ENCODE data around the gene HLA-E. TPM values are rescaled to one million over a fixed set of nuclear protein-coding genes. Genes with fewer than 3 reads are reported as not detected.
A peak's percentile ranks its signal among the peaks of the same experiment; 100 is the strongest.
"Not testable (repeated sequence)": the region's sequence is repeated elsewhere in the genome, so short reads cannot be mapped to it uniquely, and the experiment has no call there.

Gene HLA-E
- total RNA-seq, 1 donor from 2014 or later = 601 TPM

DNA sequence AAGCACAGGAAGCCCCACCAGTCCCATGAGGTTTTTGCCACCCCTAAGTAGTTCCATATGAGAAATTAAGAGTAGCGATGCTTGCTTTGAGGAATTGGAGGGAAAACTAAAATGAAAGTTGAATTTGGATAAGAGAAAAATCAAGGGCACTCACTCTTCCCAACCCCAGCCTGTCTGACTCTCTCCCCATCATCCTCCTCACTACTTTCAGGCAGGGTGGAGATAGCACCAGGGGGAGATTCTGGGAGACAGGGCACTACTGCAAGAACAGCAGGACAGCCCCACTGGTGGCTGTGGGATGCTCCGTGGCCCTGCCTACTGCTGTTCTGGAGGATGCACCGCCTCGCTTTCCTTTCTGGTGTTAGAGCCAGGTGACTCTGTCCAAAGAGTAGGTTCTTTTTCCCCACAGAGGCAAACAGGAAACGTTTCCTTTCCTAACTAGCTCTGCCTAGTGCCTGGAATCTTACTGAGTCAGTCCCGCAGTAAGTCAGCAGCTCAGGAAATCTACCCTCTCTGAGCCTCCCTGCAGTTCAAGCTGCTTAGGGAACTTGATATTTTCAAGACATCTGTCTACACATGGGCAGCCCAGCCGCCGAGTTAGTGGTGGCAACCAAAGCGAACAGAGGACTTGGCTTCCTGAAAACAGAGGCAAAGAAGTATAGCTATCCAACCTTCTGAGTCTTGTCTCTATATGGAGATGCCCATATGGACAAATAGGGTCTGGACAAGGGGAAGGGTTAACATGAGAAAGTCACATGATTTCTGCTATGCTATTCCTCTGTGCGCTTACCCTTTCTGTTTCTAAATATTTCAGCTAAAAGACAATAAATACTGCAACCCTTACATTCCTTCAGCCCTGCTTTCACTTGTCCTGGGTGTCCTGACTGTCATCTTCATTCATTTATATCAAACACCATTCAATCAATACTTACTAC is 11.4 kb downstream of the HLA-E start:
- no peak for DNase-seq (ENCODE audit: extremely low read depth, low read depth, low spot score)

DNA sequence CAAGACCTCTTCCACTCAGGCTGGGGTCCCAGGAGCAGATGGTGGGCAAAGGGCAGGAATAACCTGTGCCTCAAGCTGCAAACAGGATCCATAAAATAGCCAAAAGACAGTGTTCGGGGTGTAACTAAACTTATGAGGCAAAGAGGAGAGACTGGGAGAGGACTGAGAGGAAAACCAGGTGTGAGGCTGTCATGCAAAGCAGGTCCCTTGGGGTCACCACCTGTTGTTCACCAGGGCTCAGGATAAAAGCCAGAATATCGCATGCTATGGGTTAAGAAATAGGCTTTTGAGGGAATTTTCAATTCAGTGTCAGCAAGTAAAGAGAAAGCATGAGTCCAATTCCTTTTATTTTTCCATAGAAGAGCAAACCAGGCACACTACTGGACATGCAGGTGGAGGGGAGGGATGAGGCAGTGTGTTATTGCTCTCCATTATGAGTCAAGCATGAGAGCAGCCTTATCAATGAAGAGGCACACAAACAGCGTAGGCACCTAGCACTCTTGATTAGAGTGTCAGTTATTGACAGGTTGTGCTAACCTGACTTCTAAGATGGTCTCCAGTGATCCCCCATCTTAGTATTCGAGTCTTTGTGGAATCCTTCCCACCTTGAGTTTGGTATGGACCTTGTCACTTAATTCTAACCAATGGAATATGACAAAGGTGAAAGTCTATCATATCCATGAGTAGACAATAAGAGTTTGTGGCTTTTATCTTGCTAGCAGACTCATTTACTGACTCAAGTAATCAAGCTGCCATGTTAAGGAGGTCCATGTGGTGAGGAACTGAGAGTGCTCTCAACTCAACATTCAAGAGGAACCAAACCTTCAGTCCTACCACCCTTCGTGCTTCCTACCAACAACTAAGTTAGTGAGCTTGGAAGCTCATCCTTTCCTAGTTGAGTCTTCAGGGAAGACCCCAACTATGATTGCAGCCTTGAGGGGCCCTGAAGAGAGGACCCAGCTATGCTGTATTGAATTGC is 18.8 kb downstream of the HLA-E start:
- DNase-seq (ENCODE audit: extremely low read depth, low read depth, low spot score) = no peak

GRCh38 chr6:30508890-30509736 is 19.8 kb downstream of the HLA-E start:
- DNase-seq (ENCODE audit: extremely low read depth, low read depth, low spot score) = no peak

- DNase-seq (ENCODE audit: extremely low read depth, low read depth, low spot score) = no peak
Measured at GRCh38 chr6:30510419-30511168, 21.3 kb downstream of the HLA-E start.

GRCh38 chr6:30511169-30511546 is 21.8 kb downstream of the HLA-E start:
- no peak for DNase-seq (ENCODE audit: extremely low read depth, low read depth, low spot score)

- no peak for DNase-seq (ENCODE audit: extremely low read depth, low read depth, low spot score)
Measured at GRCh38 chr6:30513451-30513850, 24.1 kb downstream of the HLA-E start.

DNA sequence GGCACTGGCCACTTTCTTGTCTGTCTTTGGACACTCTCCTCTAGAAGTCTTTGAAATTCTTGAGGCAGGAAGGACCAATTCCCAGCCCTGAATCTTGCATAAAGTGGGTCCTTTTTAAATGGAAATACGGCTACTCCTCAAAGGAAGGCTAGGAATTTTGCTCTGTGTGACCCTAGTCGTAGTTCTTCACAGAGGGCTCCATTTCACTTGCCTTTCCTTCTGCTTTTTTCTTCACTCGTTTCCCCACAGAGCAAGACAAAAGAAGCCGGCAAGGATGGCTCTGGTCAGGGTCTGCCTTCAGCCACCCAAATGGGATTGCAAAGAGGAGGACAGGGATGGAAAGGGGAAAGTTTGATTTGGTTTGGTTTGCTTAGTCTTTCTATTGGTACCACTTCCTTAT is 25.8 kb downstream of the HLA-E start:
- DNase-seq (ENCODE audit: extremely low read depth, low read depth, low spot score) = no peak

DNA sequence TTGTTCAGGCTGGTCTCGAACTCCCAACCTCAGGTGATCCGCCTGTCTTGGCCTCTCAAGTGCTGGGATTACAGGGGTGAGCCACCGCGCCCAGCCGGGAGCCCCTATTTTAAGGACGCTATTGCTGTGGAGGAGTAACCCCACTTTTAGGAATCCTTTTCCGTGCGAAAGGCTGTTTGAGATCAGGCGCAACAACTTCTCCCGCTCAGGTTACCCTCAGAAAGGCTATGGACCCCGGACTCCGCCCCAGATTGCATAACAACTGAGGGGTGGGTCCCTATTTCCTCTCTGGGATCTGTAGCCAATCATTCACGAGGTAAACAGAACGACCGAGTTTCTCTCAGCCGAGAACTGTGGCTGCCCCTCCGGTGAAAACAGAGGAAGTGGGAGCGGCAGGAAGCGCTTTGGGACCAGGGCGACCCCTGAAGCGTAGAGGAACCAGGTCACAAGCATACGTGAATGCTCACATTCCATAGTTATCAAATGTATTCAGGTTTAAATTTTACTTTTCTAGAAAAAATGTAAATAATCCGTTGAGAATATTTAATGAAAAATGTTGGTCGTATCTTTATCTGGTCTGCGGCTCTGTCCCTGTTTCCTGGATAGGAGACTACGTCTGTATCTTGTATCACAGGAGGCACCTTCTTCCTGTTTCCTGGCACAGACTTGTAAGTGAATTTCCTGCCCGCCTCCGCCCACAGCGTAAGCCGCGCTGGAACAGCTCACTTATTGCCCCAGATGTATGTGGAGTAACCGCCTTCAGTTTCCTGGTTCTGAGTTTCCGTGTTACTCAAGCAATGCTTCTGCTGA is 26.8 kb downstream of the HLA-E start:
- peak; percentile 99 for DNase-seq (ENCODE audit: extremely low read depth, low read depth, low spot score)

DNA sequence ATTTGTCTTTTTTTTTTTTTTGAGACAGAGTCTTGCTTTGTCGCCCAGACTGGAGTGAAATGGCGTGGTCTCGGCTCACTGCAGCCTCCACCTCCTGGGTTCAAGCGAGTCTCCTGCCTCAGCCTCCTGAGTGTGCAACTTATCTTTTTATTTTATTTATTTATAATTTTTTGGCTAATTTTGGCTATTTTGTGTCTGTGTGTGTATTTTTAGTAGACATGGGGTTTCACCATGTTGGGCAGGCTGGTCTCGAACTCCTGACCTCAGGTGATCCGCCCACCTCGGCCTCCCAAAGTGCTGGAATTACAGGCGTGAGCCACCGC is 27.4 kb downstream of the HLA-E start:
- DNase-seq (ENCODE audit: extremely low read depth, low read depth, low spot score) = not testable (repeated sequence)

GRCh38 chr6:30517767-30518504 is 28.6 kb downstream of the HLA-E start:
- DNase-seq (ENCODE audit: extremely low read depth, low read depth, low spot score) = not testable (repeated sequence)

- DNase-seq (ENCODE audit: extremely low read depth, low read depth, low spot score) = not testable (repeated sequence)
Measured at GRCh38 chr6:30518505-30519145, 29.3 kb downstream of the HLA-E start.

GRCh38 chr6:30520522-30520921 is 31.2 kb downstream of the HLA-E start:
- DNase-seq (ENCODE audit: extremely low read depth, low read depth, low spot score) = no peak

DNA sequence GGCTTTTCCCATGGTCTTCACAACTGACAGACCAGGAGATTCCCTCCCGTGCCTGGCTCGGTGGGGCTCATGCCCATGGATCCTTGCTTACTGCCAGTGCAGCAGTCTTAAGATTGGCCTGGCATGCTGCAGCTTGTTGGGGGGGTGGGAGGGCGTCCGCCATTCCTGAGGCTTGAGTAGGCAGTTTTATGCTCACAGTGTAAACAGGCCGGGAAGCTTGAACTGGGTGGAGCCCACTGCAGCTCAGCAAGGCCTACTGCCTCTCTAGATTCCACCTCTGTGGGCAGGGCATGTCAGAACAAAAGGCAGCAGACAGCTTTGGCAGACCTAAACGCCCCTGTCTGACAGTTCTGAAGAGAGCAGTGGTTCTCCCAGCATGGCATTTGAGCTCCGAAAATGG is 31.8 kb downstream of the HLA-E start:
- not testable (repeated sequence) for DNase-seq (ENCODE audit: extremely low read depth, low read depth, low spot score)

- DNase-seq (ENCODE audit: extremely low read depth, low read depth, low spot score) = not testable (repeated sequence)
Measured at GRCh38 chr6:30521952-30522351, 32.6 kb downstream of the HLA-E start.

GRCh38 chr6:30526444-30526843 is 37.1 kb downstream of the HLA-E start:
- not testable (repeated sequence) for DNase-seq (ENCODE audit: extremely low read depth, low read depth, low spot score)

GRCh38 chr6:30529349-30529875 is 40.1 kb downstream of the HLA-E start:
- not testable (repeated sequence) for DNase-seq (ENCODE audit: extremely low read depth, low read depth, low spot score)

DNA sequence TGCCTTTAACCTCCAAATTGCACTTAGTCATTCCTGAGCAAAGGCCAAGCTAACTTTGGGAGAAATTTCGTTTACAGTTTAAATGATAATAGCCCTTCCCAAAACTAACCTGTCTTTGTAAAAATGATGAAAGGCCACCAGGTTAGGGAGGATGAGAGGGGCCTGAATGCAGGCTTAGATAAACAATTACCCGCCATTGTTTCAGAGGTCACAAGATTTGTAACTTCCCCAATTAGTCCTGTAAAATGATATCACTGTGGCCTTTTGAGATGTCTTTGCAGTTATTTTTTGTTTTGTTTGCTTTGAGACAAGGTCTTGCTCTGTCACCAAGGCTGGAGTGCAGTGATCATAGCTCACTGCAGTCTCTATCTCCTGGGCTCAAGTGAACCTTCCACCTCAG is 40.7 kb downstream of the HLA-E start:
- no peak for DNase-seq (ENCODE audit: extremely low read depth, low read depth, low spot score)

Measured in glomerular endothelial cell (primary cell).